NCI-H146 treated with DMSO at 0.1 percent for 48 hours (cell line): ENCODE results near the gene PRTFDC1.
"Not testable (repeated sequence)": the region's sequence is repeated elsewhere in the genome, so short reads cannot be mapped to it uniquely, and the experiment has no call there.

ENCODE experiments used
- DNase-seq: peaks from one replicate; lab custom pipeline; 2025; ENCODE audit not compliant: unreplicated experiment; lab: John Stamatoyannopoulos, UW

PRTFDC1 gene

DNA sequence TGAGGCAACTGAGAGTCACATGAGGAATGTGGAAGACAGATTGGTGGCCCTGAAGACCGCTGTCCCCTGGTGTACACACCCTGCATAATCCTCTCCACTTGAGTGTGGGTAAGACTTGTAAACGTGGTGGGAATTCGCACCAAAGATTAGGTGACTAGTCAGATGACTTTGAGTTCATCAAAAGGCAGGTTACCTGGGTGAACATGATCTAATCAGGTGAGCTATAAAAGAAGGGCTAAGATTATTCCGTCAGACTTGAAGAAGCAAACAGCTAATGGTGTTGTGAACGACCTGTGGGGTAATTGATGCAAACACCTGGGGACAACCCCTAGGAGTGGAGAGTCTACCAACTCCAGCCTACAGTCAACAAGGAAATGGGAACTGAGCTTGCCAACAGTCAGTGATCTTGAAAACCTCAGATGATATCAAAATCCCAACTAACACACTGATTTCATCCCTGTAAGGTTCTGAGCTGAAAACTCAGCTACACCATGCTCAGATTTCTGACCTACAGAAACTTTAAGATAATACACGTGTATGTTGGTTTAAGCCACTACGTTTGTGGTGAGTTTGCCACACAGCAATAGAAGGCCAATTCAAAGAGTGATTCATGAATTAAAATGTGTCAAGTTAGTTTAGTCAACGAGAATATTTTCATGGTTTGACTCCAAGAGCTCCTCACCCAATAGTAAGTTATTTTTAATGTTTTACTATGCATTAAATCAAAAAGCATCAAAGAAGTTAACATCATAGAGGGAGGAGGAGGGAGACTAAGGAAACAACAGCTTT lies 16.7 kb downstream of the PRTFDC1 start:
- no peak for DNase-seq

DNA sequence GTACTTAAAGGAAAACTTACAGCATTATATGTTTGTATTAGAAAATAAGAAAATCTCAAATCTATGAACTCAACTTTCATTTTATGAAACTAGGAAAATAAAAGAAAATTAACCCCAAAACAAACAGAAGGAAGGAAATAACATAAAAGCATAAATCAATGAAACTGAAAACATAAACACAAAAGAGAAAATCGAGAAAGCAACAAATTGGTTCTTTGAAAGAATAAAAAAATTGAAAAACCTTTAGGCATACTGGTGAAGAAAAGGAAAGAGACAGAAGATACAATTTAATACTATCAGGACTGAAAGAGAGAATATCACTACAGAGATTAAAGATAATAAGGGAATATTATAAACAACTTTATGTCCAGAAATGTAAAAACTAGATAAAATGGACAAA lies 21.2 kb downstream of the PRTFDC1 start:
- DNase-seq = no peak

GRCh38 chr10:24930427-24930826 lies 22.0 kb downstream of the PRTFDC1 start:
- DNase-seq = no peak

- DNase-seq = no peak
These were observed 22.5 kb downstream of the PRTFDC1 start for GRCh38 chr10:24929904-24930303.

DNA sequence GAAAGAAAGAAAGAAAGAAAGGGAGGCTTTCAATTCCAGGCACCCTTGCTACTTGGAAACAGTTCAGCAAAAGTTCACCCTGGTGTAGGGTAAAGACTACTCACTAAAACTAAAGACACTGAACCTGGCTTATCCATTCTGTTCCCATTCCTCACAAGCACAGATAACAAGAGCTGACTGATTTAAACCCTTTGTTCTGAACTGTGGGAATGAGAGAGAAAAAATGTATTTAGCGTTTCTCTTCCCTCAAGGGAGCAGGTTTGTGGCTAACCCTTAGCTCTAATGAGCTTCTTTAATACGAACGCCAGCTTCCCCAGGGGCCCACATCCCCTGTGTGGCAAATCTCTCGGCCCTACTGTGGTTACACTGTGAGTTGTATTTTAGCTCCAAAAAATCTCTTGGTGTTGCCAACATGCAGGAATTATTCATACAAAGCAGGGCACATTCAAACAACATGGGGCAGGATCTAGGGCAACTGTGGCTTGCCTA lies 23.3 kb downstream of the PRTFDC1 start:
- DNase-seq = no peak

DNA sequence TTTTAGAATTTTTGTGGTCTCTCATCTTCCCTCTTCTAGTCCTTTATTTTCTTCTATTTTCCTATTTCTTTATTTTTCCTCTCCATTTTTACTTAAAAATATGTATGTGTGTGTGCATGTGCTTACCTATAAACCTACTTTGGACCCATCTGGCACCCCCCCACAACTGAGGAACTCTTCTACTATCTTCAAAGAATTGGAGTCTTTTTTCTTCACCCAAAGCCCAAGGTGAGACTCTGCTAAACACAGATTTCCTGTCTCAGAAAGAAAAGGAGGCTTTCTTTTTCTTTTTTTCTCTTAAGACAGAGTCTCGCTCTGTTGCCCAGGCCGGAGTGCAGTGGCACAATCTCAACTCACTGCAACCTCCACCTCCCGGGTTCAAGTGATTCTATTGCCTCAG lies 24.2 kb downstream of the PRTFDC1 start:
- no peak for DNase-seq

DNA sequence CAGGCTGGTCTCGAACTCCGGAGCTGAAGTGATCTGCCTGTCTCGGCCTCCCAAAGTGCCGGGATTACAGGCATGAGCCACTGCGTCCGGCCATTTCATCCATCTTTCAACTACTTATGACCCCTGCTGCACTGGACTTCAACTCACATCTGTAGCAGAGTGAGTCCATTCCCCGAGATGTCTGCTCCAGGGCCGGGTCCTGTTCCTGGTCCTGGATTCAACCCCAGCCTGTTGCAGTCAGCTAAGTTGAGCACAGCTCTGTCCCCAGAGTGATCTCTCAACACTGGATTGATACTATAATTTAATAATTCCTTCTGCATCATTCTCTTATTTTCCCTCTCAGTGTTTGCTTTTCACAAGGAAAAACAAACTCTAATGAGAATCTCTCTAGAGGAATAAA lies 25.8 kb downstream of the PRTFDC1 start:
- no peak for DNase-seq

DNA sequence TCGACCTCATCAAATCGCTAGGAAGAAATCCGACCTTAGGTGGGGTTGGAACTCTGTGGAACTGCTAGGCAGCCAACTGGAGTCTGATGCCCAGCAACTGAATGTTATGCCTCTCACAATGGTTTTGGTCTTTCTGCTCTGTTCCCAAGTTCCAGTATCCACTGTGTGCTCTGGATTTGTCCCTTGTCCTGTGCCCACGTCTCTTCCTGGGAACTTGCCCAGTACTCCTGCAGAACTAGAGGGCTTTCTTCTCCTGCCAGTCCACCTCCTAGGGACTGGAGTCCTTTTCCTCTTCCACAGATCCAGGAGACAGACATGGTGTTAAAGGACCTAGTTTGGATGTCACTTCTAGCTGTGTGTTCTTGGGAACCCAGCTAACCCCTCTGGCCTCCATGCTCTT lies 26.6 kb downstream of the PRTFDC1 start:
- DNase-seq = no peak

- not testable (repeated sequence) for DNase-seq
These were observed 27.9 kb downstream of the PRTFDC1 start for GRCh38 chr10:24924483-24924882.

DNA sequence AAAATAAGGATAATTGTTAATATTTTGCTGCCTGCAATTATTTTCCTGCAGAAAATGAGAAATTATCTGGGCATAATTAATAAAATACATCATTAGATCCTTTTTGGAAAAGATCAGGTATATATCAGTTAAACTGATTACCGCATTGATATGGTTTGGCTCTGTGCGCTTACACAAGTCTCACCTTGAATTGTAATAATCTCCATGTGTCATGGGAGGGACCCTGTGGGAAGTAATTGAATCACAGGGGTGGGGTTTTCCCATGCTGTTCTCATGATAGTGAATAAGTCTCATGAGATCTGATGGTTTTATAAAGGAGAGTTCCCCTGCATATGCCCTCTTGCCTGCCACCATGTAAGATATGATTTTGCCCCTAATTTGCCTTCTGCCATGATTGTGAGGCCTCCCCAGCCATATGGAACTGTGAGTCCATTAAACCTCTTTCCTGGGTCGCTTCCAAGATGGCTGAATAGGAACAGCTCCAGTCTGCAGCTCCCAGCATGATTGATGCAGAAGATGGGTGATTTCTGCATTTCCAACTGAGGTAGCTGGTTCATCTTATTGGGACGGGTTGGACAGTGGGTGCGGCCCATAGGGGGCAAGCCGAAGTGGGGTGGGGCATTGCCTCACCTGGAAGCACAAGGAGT lies 30.1 kb downstream of the PRTFDC1 start:
- DNase-seq = not testable (repeated sequence)

- no peak for DNase-seq
These were observed 31.2 kb downstream of the PRTFDC1 start for GRCh38 chr10:24920907-24921881.

- DNase-seq = not testable (repeated sequence)
These were observed 32.2 kb downstream of the PRTFDC1 start for GRCh38 chr10:24920192-24920591.

DNA sequence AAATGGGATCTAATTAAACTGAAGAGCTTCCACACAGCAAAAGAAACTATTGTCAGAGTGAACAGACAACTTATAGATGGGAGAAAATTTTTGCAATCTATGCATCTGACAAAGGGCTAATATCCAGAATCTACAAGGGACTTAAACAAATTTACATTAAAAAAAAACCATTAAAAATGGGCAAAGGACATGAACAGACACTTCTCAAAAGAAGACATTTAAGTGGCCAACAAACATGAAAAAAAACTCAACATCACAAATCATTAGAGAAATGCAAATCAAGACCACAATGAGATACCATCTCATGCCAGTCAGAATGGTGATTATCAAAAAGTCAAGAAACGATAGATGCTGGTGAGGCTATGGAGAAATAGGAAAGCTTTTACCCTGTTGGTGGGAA lies 32.8 kb downstream of the PRTFDC1 start:
- not testable (repeated sequence) for DNase-seq

GRCh38 chr10:24917979-24918378 lies 34.4 kb downstream of the PRTFDC1 start:
- DNase-seq = no peak

DNA sequence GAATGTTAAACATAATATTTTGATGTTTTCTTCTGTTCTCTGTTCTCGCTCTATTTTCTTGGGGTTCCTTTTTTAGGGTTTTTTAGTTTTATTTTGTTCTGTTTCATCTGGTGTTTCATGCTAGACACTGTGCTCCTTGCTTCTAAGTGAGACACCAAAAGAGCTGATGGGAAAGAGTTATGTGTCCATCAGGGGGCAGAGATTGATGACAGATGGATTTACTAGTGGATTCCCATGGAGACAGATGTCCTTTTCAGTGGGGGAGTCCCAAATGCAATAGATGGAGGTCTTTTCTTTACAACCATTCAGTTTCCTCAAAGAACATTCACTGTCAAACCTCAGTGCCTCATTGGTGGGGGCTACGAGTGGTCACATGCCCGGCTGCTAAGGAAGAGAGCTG lies 34.9 kb downstream of the PRTFDC1 start:
- no peak for DNase-seq

DNA sequence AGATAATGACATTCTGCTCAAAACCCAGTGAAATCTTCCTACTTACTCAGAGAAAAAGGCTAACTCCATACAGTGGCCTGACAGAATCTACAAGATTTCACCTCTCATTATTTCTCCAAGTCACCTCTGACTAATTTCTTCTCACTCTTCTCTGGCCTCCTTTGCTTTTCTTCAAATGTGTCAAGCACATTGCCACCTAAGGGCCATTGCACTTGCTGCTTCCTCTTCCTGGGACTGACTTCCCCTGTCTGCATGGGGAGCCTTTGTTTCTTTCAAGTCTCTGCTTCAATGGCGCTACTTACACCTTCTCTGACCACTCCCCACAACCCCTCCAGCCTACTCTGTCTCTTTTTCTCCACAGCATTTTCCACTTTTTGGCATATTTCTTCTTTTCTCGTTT lies 36.0 kb downstream of the PRTFDC1 start:
- no peak for DNase-seq

DNA sequence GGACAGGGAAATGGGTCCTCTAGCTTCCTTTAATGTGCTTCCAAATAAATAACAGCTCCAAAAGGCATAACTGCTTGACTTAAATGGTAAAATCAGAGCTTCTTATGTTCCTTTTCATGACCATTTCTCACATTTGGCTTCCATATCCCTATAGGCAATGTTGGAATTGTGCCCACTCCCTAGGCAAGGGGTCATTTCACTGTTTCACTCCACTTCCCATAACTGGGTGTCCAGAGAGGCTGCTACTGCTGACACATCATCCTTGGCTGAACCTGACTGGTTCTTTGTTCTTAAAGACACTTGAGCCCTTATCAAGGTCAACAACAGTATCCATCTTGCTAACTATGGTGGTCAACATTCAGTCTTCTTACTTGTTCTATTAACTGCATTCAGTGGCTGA lies 37.1 kb downstream of the PRTFDC1 start:
- DNase-seq = no peak

- DNase-seq = no peak
These were observed 38.3 kb downstream of the PRTFDC1 start for GRCh38 chr10:24914148-24914547.

GRCh38 chr10:24912215-24912614 lies 40.2 kb downstream of the PRTFDC1 start:
- DNase-seq = no peak

- no peak for DNase-seq
These were observed 41.4 kb downstream of the PRTFDC1 start for GRCh38 chr10:24911029-24911428.

DNA sequence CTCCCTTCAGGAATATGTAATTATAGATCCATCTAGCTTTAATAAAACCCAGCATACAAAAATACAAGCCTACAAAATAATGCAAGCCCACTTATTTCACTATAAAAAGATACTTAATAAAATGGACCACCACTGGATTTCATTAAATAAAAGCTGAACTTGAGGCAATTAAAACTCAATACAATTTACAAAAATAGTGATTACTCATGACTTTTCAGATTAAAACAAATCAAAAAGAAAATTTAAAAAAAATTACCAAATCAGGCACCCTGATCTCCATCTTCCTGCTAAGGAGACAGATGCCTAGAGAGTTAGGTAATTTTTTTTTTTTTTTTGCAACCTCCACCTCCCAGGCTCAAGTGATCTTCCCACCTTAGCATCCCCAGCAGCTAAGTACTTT lies 41.8 kb downstream of the PRTFDC1 start:
- no peak for DNase-seq
